Hepatic stellate cell (primary cell): ENCODE results near the gene NCS1.

ENCODE experiments used
- DNase-seq: peaks from one replicate; pipeline ENCODE4 v3.0.0; 2011; ENCODE audit warnings: low spot score

Gene NCS1

GRCh38 chr9:130147910-130148309 lies 24.3 kb upstream of the NCS1 start:
- DNase-seq, result no peak

- DNase-seq, result no peak
Measured at GRCh38 chr9:130149031-130149430, 23.2 kb upstream of the NCS1 start.

GRCh38 chr9:130149654-130150286 lies 22.4 kb upstream of the NCS1 start:
- no peak for DNase-seq

- no peak for DNase-seq
Measured at GRCh38 chr9:130150779-130151382, 21.3 kb upstream of the NCS1 start.

GRCh38 chr9:130154816-130155215 lies 17.4 kb upstream of the NCS1 start:
- DNase-seq, result no peak

GRCh38 chr9:130155647-130156046 lies 16.6 kb upstream of the NCS1 start:
- no peak for DNase-seq

GRCh38 chr9:130156672-130157071 lies 15.5 kb upstream of the NCS1 start:
- no peak for DNase-seq

- DNase-seq, result no peak
Measured at GRCh38 chr9:130157079-130157478, 15.1 kb upstream of the NCS1 start.

GRCh38 chr9:130158001-130158400 lies 14.2 kb upstream of the NCS1 start:
- no peak for DNase-seq

GRCh38 chr9:130159057-130159456 lies 13.1 kb upstream of the NCS1 start:
- no peak for DNase-seq

GRCh38 chr9:130159915-130160670 lies 12.1 kb upstream of the NCS1 start:
- DNase-seq, result no peak

GRCh38 chr9:130160862-130161470 lies 11.2 kb upstream of the NCS1 start:
- DNase-seq, result no peak

GRCh38 chr9:130165579-130165978 lies 6.6 kb upstream of the NCS1 start:
- DNase-seq, result no peak

- DNase-seq, result no peak
Measured at GRCh38 chr9:130166399-130166798, 5.8 kb upstream of the NCS1 start.

- DNase-seq, result no peak
Measured at GRCh38 chr9:130167927-130168326, 4.3 kb upstream of the NCS1 start.

GRCh38 chr9:130171226-130172148 lies 717 bp upstream of the NCS1 start:
- DNase-seq, result no peak

GRCh38 chr9:130172858-130173665 lies 858 bp downstream of the NCS1 start:
- DNase-seq, result peak; percentile 63

GRCh38 chr9:130173666-130173983 lies 1.4 kb downstream of the NCS1 start:
- DNase-seq, result no peak

GRCh38 chr9:130174025-130174424 lies 1.8 kb downstream of the NCS1 start:
- DNase-seq, result no peak

GRCh38 chr9:130174920-130175321 lies 2.7 kb downstream of the NCS1 start:
- DNase-seq, result no peak

- DNase-seq, result no peak
Measured at GRCh38 chr9:130175355-130175754, 3.2 kb downstream of the NCS1 start.
